Renal pelvis (tissue), 4 donors: ENCODE measurements around the gene ADARB2. TPM values are rescaled to one million over a fixed set of nuclear protein-coding genes. Genes with fewer than 3 reads are reported as not detected.

Source experiments
- DNase-seq: peaks from one replicate; pipeline ENCODE4 v3.0.0-alpha.2; 2013
- polyA plus RNA-seq, 3 donors: library from polyadenylated mRNA; unstranded; fragments of 120-200 nt; gene quantifications; one replicate each; pipeline ENCODE4 v1.2.1, GENCODE V29; 2013; ENCODE audit not compliant: insufficient read length in 3 of 3

The ADARB2 gene
- polyA plus RNA-seq, 3 donors, result 0.62 to 3.0 (median 1.1) TPM

GRCh38 chr10:1686491-1686749, 50.9 kb downstream of the ADARB2 start:
- no peak for DNase-seq

GRCh38 chr10:1685699-1686490, 51.4 kb downstream of the ADARB2 start:
- peak; percentile 49 for DNase-seq

- no peak for DNase-seq
Measured at GRCh38 chr10:1684991-1685390, 52.3 kb downstream of the ADARB2 start.

- no peak for DNase-seq
Measured at GRCh38 chr10:1683649-1684048, 53.7 kb downstream of the ADARB2 start.

GRCh38 chr10:1679821-1680650, 57.3 kb downstream of the ADARB2 start:
- no peak for DNase-seq

- no peak for DNase-seq
Measured at GRCh38 chr10:1678084-1678483, 59.2 kb downstream of the ADARB2 start.

GRCh38 chr10:1677307-1677939, 59.9 kb downstream of the ADARB2 start:
- no peak for DNase-seq

- no peak for DNase-seq
Measured at GRCh38 chr10:1674501-1674900, 62.8 kb downstream of the ADARB2 start.

- DNase-seq, result no peak
Measured at GRCh38 chr10:1673568-1674345, 63.6 kb downstream of the ADARB2 start.

- DNase-seq, result no peak
Measured at GRCh38 chr10:1672001-1672781, 65.1 kb downstream of the ADARB2 start.

- no peak for DNase-seq
Measured at GRCh38 chr10:1671366-1672000, 65.8 kb downstream of the ADARB2 start.

- DNase-seq, result no peak
Measured at GRCh38 chr10:1670541-1671365, 66.6 kb downstream of the ADARB2 start.

- DNase-seq, result no peak
Measured at GRCh38 chr10:1669433-1669832, 67.9 kb downstream of the ADARB2 start.

GRCh38 chr10:1668399-1668798, 68.9 kb downstream of the ADARB2 start:
- no peak for DNase-seq

GRCh38 chr10:1667392-1667791, 69.9 kb downstream of the ADARB2 start:
- no peak for DNase-seq

GRCh38 chr10:1666147-1666546, 71.2 kb downstream of the ADARB2 start:
- no peak for DNase-seq

GRCh38 chr10:1665681-1666080, 71.6 kb downstream of the ADARB2 start:
- no peak for DNase-seq

GRCh38 chr10:1665021-1665661, 72.2 kb downstream of the ADARB2 start:
- no peak for DNase-seq

- no peak for DNase-seq
Measured at GRCh38 chr10:1664333-1664964, 72.9 kb downstream of the ADARB2 start.
